Hepatocyte (in vitro differentiated cells): ENCODE measurements around the gene UCHL5. TPM values are rescaled to one million over a fixed set of nuclear protein-coding genes. Genes with fewer than 3 reads are reported as not detected.

Experiments used
- DNase-seq: peaks from one replicate; pipeline ENCODE4 v3.0.0-alpha.2; 2016; ENCODE audit warnings: low spot score
- H2AFZ ChIP-seq: fragments of 200-600 bp; sonication (generic); 2 replicates; pipeline ENCODE4 v1.6.0; 2016; ENCODE audit warnings: antibody characterized with exemption, mild to moderate bottlenecking
- H3K27ac ChIP-seq: fragments of 200-600 bp; sonication (generic); 2 replicates; pipeline ENCODE4 v1.5.1; 2016; ENCODE audit warnings: mild to moderate bottlenecking
- H3K27me3 ChIP-seq: fragments of 200-600 bp; sonication (generic); 2 replicates; pipeline ENCODE4 v1.6.1; 2016
- H3K36me3 ChIP-seq: fragments of 200-600 bp; sonication (generic); replicated peaks from 2 replicates; pipeline ENCODE4 v1.5.1; 2016; ENCODE audit warnings: low read depth; ENCODE audit not compliant: insufficient read depth
- H3K4me1 ChIP-seq: fragments of 200-600 bp; sonication (generic); 2 replicates; pipeline ENCODE4 v1.5.1; 2016; ENCODE audit warnings: mild to moderate bottlenecking, moderate library complexity; ENCODE audit not compliant: insufficient read depth
- H3K4me2 ChIP-seq: fragments of 200-600 bp; sonication (generic); 2 replicates; pipeline ENCODE4 v1.6.0; 2016
- H3K4me3 ChIP-seq: fragments of 200-600 bp; sonication (generic); 2 replicates; pipeline ENCODE4 v1.5.1; 2016; ENCODE audit warnings: mild to moderate bottlenecking
- H3K79me2 ChIP-seq: fragments of 200-600 bp; sonication (generic); 2 replicates; pipeline ENCODE4 v1.6.0; 2017; ENCODE audit warnings: mild to moderate bottlenecking
- H3K9me2 ChIP-seq: fragments of 200-600 bp; sonication (generic); replicated peaks from 2 replicates; pipeline ENCODE4 v1.6.0; 2017; ENCODE audit warnings: mild to moderate bottlenecking; ENCODE audit not compliant: insufficient read depth
- H3K9me3 ChIP-seq: fragments of 200-600 bp; sonication (generic); 2 replicates; pipeline ENCODE4 v1.5.1; 2016; ENCODE audit warnings: low read depth, mild to moderate bottlenecking
- H4K20me1 ChIP-seq: fragments of 200-600 bp; sonication (generic); 2 replicates; pipeline ENCODE4 v1.6.0; 2016; ENCODE audit warnings: mild to moderate bottlenecking; ENCODE audit not compliant: insufficient read depth, poor library complexity, severe bottlenecking
- CTCF ChIP-seq: fragments of 200-600 bp; sonication (generic); IDR thresholded peaks from 2 replicates; pipeline ENCODE4 v1.5.1; 2016; ENCODE audit warnings: antibody characterized with exemption, mild to moderate bottlenecking; ENCODE audit not compliant: poor library complexity
- EZH2 ChIP-seq: fragments of 200-600 bp; sonication (generic); IDR thresholded peaks from 2 replicates; pipeline ENCODE4 v1.6.1; 2016; ENCODE audit warnings: antibody characterized with exemption, mild to moderate bottlenecking, borderline replicate concordance
- EZH2phosphoT487 ChIP-seq: fragments of 200-600 bp; sonication (generic); IDR thresholded peaks from one replicate; pipeline ENCODE4 v1.6.1; 2018; ENCODE audit warnings: antibody characterized with exemption, mild to moderate bottlenecking, low read depth, moderate library complexity; ENCODE audit not compliant: unreplicated experiment, severe bottlenecking
- WGBS: methylation state at CpG from one replicate; pipeline ENCODE4 v1.1.6; 2016; ENCODE audit warnings: low lambda C conversion rate; ENCODE audit errors: missing lambda C conversion rate; 5-methylcytosine and 5-hydroxymethylcytosine counted together
- polyA plus RNA-seq: library from polyadenylated mRNA; unstranded; fragments of >200 nt; fragmentation: Nextera tagmentation; extraction: Ambion mirVana; gene quantifications from 2 replicates; pipeline ENCODE4 v1.2.1, GENCODE V29; 2016
- total RNA-seq: library from RNA; depleted of rRNA; stranded (reverse); fragments of >200 nt; gene quantifications from 2 replicates; pipeline ENCODE4 v1.2.3, GENCODE V29; 2014

UCHL5 gene
- total and polyA plus RNA-seq, 2 experiments from 2014 or later = 34.9 to 36.6 TPM

- 79% methylated on average over 4 of the region's 4 CpGs for WGBS
- Histone ChIP-seq H3K9me3 (no peaks in the 10 kb centered on the region), H4K20me1 (peaks cover 31% of the 10 kb centered on the region), H3K27ac (no peak overlapping the region), H2AFZ (no peak overlapping the region), H3K4me3 (no peak overlapping the region), H3K4me1 (no peaks in the 10 kb centered on the region), H3K4me2 (no peak overlapping the region), H3K79me2 (peaks cover 87% of the 10 kb centered on the region), H3K27me3 (no peaks in the 10 kb centered on the region), H3K36me3 (no peaks in the 10 kb centered on the region), H3K9me2 (no peaks in the 10 kb centered on the region)
- DNase-seq = no peak
- TF ChIP-seq CTCF = peak; percentile 15
- TF ChIP-seq EZH2phosphoT487 = no peak
Observed at GRCh38 chr1:193069748-193070385, 10.7 kb upstream of the UCHL5 start.

- no peak overlapping the region for H3K4me2 ChIP-seq
- H3K79me2 ChIP-seq = peaks cover 99% of the 10 kb centered on the region
- H3K27me3 ChIP-seq = no peaks in the 10 kb centered on the region
- peaks cover 39% of the 10 kb centered on the region for H4K20me1 ChIP-seq
- DNase-seq = no peak
- no peak for TF ChIP-seq EZH2phosphoT487
- TF ChIP-seq CTCF = no peak
- TF ChIP-seq EZH2 = no peak
- no peaks in the 10 kb centered on the region for H3K36me3 ChIP-seq
- H2AFZ ChIP-seq = no peak overlapping the region
- no peaks in the 10 kb centered on the region for H3K9me3 ChIP-seq
- H3K4me3 ChIP-seq = no peak overlapping the region
- H3K27ac ChIP-seq = no peak overlapping the region
- no peaks in the 10 kb centered on the region for H3K9me2 ChIP-seq
- H3K4me1 ChIP-seq = no peaks in the 10 kb centered on the region
Observed at GRCh38 chr1:193068013-193068412, 8.9 kb upstream of the UCHL5 start.

DNA sequence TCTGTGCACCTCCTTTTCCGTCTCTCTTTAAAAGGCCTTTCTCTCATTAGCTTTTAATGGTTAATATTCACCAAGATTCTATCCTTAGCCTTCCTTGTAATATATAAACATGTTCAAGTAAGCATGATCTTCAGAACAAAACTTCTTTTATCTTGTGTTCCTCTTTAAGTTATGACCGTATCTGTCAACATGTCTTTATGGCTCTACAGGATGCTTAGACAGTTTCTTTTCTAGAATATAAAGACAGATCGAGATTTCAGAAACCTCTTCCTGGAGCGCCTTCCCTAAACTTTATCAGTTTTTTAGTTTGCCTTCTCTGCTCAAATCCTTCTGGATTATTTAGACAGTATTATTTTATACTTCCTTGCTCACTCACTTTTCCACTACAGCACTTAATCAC lies 7.4 kb upstream of the UCHL5 start:
- Histone ChIP-seq H4K20me1 (peaks cover 40% of the 10 kb centered on the region), H3K4me1 (no peaks in the 10 kb centered on the region)
- 88% methylated on average over 4 of the region's 4 CpGs for WGBS

More for the DNA sequence above, 7.4 kb upstream of the UCHL5 start:
- TF ChIP-seq CTCF (no peak), EZH2phosphoT487 (no peak), EZH2 (no peak)
- peaks cover 99% of the 10 kb centered on the region for H3K79me2 ChIP-seq
- no peaks in the 10 kb centered on the region for H3K9me3 ChIP-seq
- H3K9me2 ChIP-seq = no peaks in the 10 kb centered on the region
- DNase-seq = no peak
- H3K4me2 ChIP-seq = no peak overlapping the region
- H3K36me3 ChIP-seq = no peaks in the 10 kb centered on the region
- H3K27ac ChIP-seq = no peak overlapping the region
- H3K27me3 ChIP-seq = no peaks in the 10 kb centered on the region
- no peak overlapping the region for H3K4me3 ChIP-seq
- H2AFZ ChIP-seq = no peak overlapping the region
